ENCODE data around the gene OVCA2. TPM values are rescaled to one million over a fixed set of nuclear protein-coding genes. Genes with fewer than 3 reads are reported as not detected.
A peak's percentile ranks its signal among the peaks of the same experiment; 100 is the strongest.

The OVCA2 gene
- total and polyA plus RNA-seq, 8 donors: 3.1 to 83.4 (median 31.9) TPM; not detected in 1

DNA sequence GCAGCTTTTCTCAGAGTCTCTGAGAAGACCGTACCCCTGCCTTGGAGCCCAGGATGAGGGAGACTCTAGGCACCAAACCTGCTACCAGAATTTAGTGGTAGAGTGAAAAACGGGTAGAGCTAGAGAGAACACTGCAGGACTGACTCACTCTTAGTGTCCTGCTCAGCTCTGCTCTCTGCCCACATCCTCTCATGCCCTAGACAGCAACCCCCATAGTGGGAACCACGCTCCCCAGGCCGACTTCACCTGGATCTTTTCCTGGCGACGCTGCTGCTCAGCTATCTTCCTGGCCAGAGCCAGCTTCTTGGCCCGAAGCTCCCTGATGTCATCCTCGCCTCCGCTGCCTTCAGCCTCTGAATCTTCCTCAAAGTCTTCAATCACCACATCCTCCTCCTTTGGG lies 39.7 kb downstream of the OVCA2 start:
- intact Hi-C loops (cut with DNase I; ENCODE audit: low total_unique reads): no loop called here
- 76 to 90% (median 82%) methylated on average over 9 of the region's 9 CpGs for WGBS, 5 donors
- peak overlapping the region in 4 of 5 donors; percentile 30 to 92 (median 84) for H3K27ac ChIP-seq
- H3K4me3 ChIP-seq: no peak overlapping the region
- H3K4me1 ChIP-seq: peaks cover 30 to 45% (median 41%) of the 10 kb centered on the region in 4 donors
- DNase-seq: no peak
- H3K36me3 ChIP-seq: peaks cover 18 to 76% (median 62%) of the 10 kb centered on the region in 4 donors
- H3K27me3 ChIP-seq: no peaks in the 10 kb centered on the region
- H3K9me3 ChIP-seq: no peaks in the 10 kb centered on the region
- TF ChIP-seq EP300 (IDR thresholded peaks at IDR 0.05) (no peak), POLR2A (IDR thresholded peaks at IDR 0.05) (no peak), POLR2AphosphoS5 (IDR thresholded peaks at IDR 0.05) (no peak)
- TF ChIP-seq, protein P1, sequence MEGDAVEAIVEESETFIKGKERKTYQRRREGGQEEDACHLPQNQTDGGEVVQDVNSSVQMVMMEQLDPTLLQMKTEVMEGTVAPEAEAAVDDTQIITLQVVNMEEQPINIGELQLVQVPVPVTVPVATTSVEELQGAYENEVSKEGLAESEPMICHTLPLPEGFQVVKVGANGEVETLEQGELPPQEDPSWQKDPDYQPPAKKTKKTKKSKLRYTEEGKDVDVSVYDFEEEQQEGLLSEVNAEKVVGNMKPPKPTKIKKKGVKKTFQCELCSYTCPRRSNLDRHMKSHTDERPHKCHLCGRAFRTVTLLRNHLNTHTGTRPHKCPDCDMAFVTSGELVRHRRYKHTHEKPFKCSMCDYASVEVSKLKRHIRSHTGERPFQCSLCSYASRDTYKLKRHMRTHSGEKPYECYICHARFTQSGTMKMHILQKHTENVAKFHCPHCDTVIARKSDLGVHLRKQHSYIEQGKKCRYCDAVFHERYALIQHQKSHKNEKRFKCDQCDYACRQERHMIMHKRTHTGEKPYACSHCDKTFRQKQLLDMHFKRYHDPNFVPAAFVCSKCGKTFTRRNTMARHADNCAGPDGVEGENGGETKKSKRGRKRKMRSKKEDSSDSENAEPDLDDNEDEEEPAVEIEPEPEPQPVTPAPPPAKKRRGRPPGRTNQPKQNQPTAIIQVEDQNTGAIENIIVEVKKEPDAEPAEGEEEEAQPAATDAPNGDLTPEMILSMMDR (IDR thresholded peaks at IDR 0.05): no peak

DNA sequence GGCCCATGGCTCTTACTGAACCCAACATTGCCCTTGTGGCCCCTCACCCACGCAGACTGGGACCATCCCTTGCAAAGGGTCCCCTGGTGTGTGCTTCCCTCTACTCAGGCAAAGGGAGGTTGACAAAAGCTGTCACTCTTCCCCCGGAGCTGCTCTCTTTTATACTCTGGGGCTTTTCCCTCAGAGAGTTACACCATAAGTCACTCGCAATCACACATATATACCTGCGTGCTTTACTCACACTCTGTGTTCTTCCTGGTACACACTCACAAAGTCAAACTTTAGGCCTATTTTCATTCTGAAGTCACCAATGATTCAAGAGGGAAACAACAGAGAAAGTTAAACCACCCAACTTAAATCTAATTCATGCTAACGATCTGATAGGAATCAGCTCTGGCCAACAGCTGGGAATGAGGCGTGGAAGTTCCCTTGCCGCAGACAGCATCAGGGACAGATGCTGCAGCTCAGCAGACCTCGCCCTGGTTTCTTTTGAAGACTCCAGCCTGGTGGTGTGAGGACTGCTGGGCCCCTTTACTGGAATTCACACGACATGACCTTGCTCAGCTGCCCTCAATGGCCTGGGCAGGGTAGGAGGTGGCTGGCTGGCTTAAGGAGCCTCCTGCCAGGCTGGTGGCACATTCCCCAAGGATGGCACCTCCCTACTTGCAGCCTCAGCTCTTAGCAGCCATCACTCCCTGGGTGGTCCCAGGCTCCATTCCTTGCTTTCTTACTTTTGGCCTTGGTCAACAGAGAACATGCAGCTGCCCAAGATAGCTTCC lies 40.4 kb downstream of the OVCA2 start:
- Histone ChIP-seq H3K36me3 (peaks cover 14 to 72% (median 56%) of the 10 kb centered on the region in 4 donors), H3K9me3 (no peaks in the 10 kb centered on the region), H3K27me3 (no peaks in the 10 kb centered on the region), H3K27ac (peak overlapping the region in 4 of 5 donors; percentile 82 to 92 (median 84)), H3K4me3 (no peak overlapping the region), H3K4me1 (peaks cover 32 to 45% (median 45%) of the 10 kb centered on the region in 4 donors)
- 67 to 82% (median 78%) methylated on average over 6 to 9 of the region's 9 CpGs for whole genome bisulfite sequencing, 5 donors
- TF ChIP-seq, protein P1 (IDR thresholded peaks at IDR 0.05): no peak
- TF ChIP-seq POLR2AphosphoS5 (IDR thresholded peaks at IDR 0.05): no peak
- TF ChIP-seq POLR2A (IDR thresholded peaks at IDR 0.05): no peak
- no peak for TF ChIP-seq EP300 (IDR thresholded peaks at IDR 0.05)
- DNase-seq: peak in 1 of 2 donors; percentile 62
- intact Hi-C loops (cut with DNase I; ENCODE audit: low total_unique reads): no loop called here

DNA sequence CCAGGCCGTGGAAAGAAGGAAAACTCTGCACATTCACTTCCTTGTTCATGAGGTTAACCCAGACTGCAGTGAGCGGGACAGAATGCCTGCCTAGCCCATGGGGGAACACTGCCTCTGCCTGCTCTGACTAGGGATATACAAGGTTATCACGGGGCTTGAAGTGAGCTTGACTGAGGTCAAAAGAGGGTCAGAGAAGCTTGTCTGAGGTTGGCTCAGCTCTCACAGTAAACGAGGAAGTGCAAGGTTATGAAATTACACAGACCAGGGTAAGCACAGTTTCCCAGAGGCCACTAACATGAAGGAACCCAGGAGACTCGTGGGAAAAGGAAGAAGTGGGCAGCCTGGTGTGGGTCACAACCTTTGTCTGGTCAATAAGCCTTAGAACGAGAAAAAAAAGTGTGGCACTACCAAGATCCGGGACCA lies 41.8 kb downstream of the OVCA2 start:
- WGBS, 5 donors: 16 to 32% (median 25%) methylated on average over 7 of the region's 7 CpGs
- DNase-seq: peak in 1 of 2 donors; percentile 84
- peaks cover 14 to 62% (median 41%) of the 10 kb centered on the region in 4 donors for H3K36me3 ChIP-seq

DNA sequence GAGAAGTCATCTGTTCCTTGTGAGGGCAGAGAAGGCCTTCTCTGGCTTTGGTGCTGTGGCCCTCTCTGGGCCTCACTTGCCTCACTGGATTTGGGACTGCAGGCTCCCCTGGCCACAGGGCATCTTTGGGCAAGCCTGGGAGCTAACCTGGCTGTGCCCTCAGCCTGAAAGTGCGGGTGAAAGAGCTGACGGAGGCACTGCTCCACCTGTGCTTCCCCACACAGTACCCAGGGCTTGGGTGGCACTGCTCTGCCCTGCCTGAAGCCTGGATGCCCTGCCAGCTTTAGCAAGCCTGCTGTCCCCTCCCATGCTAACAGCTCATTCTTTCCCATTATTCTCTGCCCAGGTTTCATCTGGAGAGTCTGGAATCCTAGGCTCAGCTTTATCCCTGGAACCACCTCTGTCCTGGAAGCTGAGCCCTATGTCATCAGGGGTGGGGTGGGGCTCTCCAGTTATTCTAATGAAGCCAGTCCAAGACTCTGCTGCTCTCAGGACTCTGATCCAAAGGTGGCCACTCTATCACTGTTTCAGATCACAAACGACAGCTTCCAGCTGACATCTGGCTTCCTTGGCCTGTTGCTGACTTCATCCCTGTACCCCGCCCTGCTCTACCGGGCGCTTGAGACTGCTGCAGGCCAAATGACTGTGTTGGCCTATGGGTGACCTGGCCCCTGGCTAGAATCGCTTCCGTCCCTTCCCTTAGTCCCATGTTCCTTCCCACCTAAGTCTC lies 42.4 kb downstream of the OVCA2 start:
- 50 to 58% (median 51%) methylated on average over 7 to 8 of the region's 8 CpGs for WGBS, 5 donors
- peaks cover 14 to 56% (median 36%) of the 10 kb centered on the region in 4 donors for H3K36me3 ChIP-seq
- DNase-seq: peak in 1 of 2 donors; percentile 77
- no peak overlapping the region for H3K4me3 ChIP-seq
- H3K27me3 ChIP-seq: no peaks in the 10 kb centered on the region
- TF ChIP-seq, protein P1 (IDR thresholded peaks at IDR 0.05): no peak
- TF ChIP-seq POLR2AphosphoS5 (IDR thresholded peaks at IDR 0.05): peak in 2 of 3 donors; percentile 17 to 26
- no peak for TF ChIP-seq EP300 (IDR thresholded peaks at IDR 0.05)
- TF ChIP-seq POLR2A (IDR thresholded peaks at IDR 0.05): no peak
- H3K9me3 ChIP-seq: no peaks in the 10 kb centered on the region
- intact Hi-C loops (cut with DNase I; ENCODE audit: low total_unique reads): no loop called here
- H3K27ac ChIP-seq: peak overlapping the region; percentile 50 to 92 (median 82)
- H3K4me1 ChIP-seq: peaks cover 51 to 65% (median 65%) of the 10 kb centered on the region in 4 donors

More for the DNA sequence above, 41.8 kb downstream of the OVCA2 start:
- Histone ChIP-seq H3K27ac (peak overlapping the region; percentile 50 to 92 (median 82)), H3K9me3 (no peaks in the 10 kb centered on the region), H3K4me3 (no peak overlapping the region), H3K4me1 (peaks cover 46 to 60% (median 59%) of the 10 kb centered on the region in 4 donors), H3K27me3 (no peaks in the 10 kb centered on the region)
- intact Hi-C loops (cut with DNase I; ENCODE audit: low total_unique reads): no loop called here
- peak in 1 of 3 donors; percentile 55 for TF ChIP-seq POLR2AphosphoS5 (IDR thresholded peaks at IDR 0.05)
- TF ChIP-seq, protein P1 (IDR thresholded peaks at IDR 0.05): no peak

Measured in stomach (tissue), 9 donors.